IMR-90 (cell line): ENCODE data around the gene ANKRD33B. TPM values are rescaled to one million over a fixed set of nuclear protein-coding genes. Genes with fewer than 3 reads are reported as not detected.

Experiments
- ATAC-seq: fragments of 200-7000 bp; cut with Tn5 transposase; 2 replicates; pipeline ENCODE4 v1.9.1; 2020; ENCODE audit warnings: low read depth, mild to moderate bottlenecking, moderate library complexity
- BruUV-seq: library from RNA; stranded (reverse); fragments of 400-500 nt; replicated peaks from 2 replicates; lab custom pipeline; 2021; lab: Mats Ljungman, UMichigan
- CTCF ChIA-PET: fragments of 300-600 bp; formaldehyde crosslinking; extraction: SDS; loops from one replicate; lab custom pipeline; 2021; ENCODE audit warnings: antibody characterized with exemption; lab: Yijun Ruan, JAX
- POLR2A ChIA-PET: fragments of 300-600 bp; sonication (Branson Sonifier 250); formaldehyde crosslinking; loops from one replicate; lab custom pipeline; 2022; ENCODE audit warnings: antibody characterized with exemption; ENCODE audit not compliant: unreplicated experiment; lab: Charles Lee
- DNase-seq: peaks from one replicate; pipeline ENCODE4 v3.0.0; 2013
- H2AFZ ChIP-seq: replicated peaks from 2 replicates; pipeline ENCODE3; 2013; ENCODE audit warnings: low read length, mild to moderate bottlenecking; ENCODE audit not compliant: poor library complexity
- H2AK5ac ChIP-seq: 2 replicates; pipeline ENCODE4 v1.6.1; 2013; ENCODE audit warnings: low read depth, low read length, inconsistent platforms
- H2AK9ac ChIP-seq: replicated peaks from 2 replicates; pipeline ENCODE3; 2013; ENCODE audit warnings: mild to moderate bottlenecking, low read depth, low read length, moderate library complexity; ENCODE audit not compliant: poor library complexity
- H2BK120ac ChIP-seq: 2 replicates; pipeline ENCODE4 v1.6.1; 2013; ENCODE audit warnings: low read depth, low read length, inconsistent platforms
- H2BK15ac ChIP-seq: 3 replicates; pipeline ENCODE4 v1.6.1; 2013; ENCODE audit warnings: low read depth, low read length, inconsistent platforms
- H2BK20ac ChIP-seq: 2 replicates; pipeline ENCODE4 v1.6.1; 2013; ENCODE audit warnings: low read depth, mild to moderate bottlenecking, inconsistent platforms, low read length, moderate library complexity
- H2BK5ac ChIP-seq: 2 replicates; pipeline ENCODE4 v1.6.1; 2013; ENCODE audit warnings: mild to moderate bottlenecking, low read depth, low read length, inconsistent platforms; ENCODE audit not compliant: poor library complexity, severe bottlenecking
- H3K14ac ChIP-seq: replicated peaks from 2 replicates; pipeline ENCODE4 v1.6.1; 2013; ENCODE audit warnings: low read depth, low read length, inconsistent platforms
- H3K18ac ChIP-seq: 2 replicates; pipeline ENCODE4 v1.6.1; 2013; ENCODE audit warnings: low read depth, low read length, control low read depth
- H3K23ac ChIP-seq: 2 replicates; pipeline ENCODE4 v1.6.1; 2013; ENCODE audit warnings: low read depth, low read length, inconsistent platforms
- H3K27ac ChIP-seq: 2 replicates; pipeline ENCODE4 v1.5.1; 2013; ENCODE audit warnings: mild to moderate bottlenecking, control low read depth, low read length; ENCODE audit not compliant: insufficient read depth
- H3K27me3 ChIP-seq: 2 replicates; pipeline ENCODE4 v1.6.1; 2013; ENCODE audit warnings: low read length; ENCODE audit not compliant: control insufficient read depth, insufficient read depth
- H3K36me3 ChIP-seq: 2 replicates; pipeline ENCODE4 v1.6.1; 2013; ENCODE audit warnings: low read length, mixed read lengths; ENCODE audit not compliant: control insufficient read depth, insufficient read depth
- H3K4ac ChIP-seq: 2 replicates; pipeline ENCODE4 v1.6.1; 2013; ENCODE audit warnings: low read depth, low read length, inconsistent platforms
- H3K4me1 ChIP-seq: 2 replicates; pipeline ENCODE4 v1.6.1; 2013; ENCODE audit warnings: low read length, mixed read lengths; ENCODE audit not compliant: control insufficient read depth, insufficient read depth
- H3K4me2 ChIP-seq: 2 replicates; pipeline ENCODE4 v1.6.1; 2013; ENCODE audit warnings: low read depth, mild to moderate bottlenecking, control low read depth, low read length, moderate library complexity
- H3K4me3 ChIP-seq: 2 replicates; pipeline ENCODE4 v1.5.1; 2013; ENCODE audit warnings: low read depth, mild to moderate bottlenecking, control low read depth, low read length, moderate library complexity; ENCODE audit not compliant: insufficient read depth
- H3K56ac ChIP-seq: 2 replicates; pipeline ENCODE4 v1.6.1; 2013; ENCODE audit warnings: low read length, inconsistent platforms; ENCODE audit not compliant: insufficient read depth; ENCODE audit errors: extremely low read depth
- H3K79me1 ChIP-seq, 2 experiments: 2 replicates each; pipeline ENCODE4 v1.6.1; 2013; ENCODE audit warnings: low read length in 2 of 2, inconsistent platforms in 1 of 2, low read depth in 1 of 2
- H3K9ac ChIP-seq: 2 replicates; pipeline ENCODE4 v1.6.1; 2013; ENCODE audit warnings: low read depth, low read length, control low read depth
- H3K9me1 ChIP-seq: 2 replicates; pipeline ENCODE4 v1.6.1; 2013; ENCODE audit warnings: low read length, inconsistent platforms; ENCODE audit not compliant: insufficient read depth
- H3K9me3 ChIP-seq: 2 replicates; pipeline ENCODE4 v1.6.1; 2013; ENCODE audit warnings: low read length; ENCODE audit not compliant: control insufficient read depth, insufficient read depth
- H4K20me1 ChIP-seq: 2 replicates; pipeline ENCODE4 v1.6.1; 2013; ENCODE audit warnings: low read length, inconsistent platforms; ENCODE audit not compliant: insufficient read depth
- H4K5ac ChIP-seq: 2 replicates; pipeline ENCODE4 v1.6.1; 2013; ENCODE audit warnings: mild to moderate bottlenecking, low read depth, low read length, control low read depth
- H4K8ac ChIP-seq, 2 experiments: 2 replicates each; pipeline ENCODE4 v1.6.1; 2013; ENCODE audit warnings: low read depth in 2 of 2, low read length in 2 of 2, control low read depth in 1 of 2, inconsistent platforms in 1 of 2
- H4K91ac ChIP-seq: 2 replicates; pipeline ENCODE4 v1.6.1; 2013; ENCODE audit warnings: low read depth, low read length, inconsistent platforms; ENCODE audit not compliant: insufficient read depth
- MXI1 ChIP-seq: IDR thresholded peaks from 2 replicates; pipeline ENCODE4 v1.6.1; 2012; ENCODE audit warnings: low read depth, mild to moderate bottlenecking, low read length, moderate library complexity, borderline replicate concordance
- USF2 ChIP-seq: fragments of 150-350 bp; IDR thresholded peaks from 2 replicates; pipeline ENCODE4 v1.6.1; 2017; ENCODE audit warnings: mild to moderate bottlenecking, antibody characterized with exemption, low read length, low read depth
- WGBS, 2 experiments: methylation state at CpG; one replicate each; pipeline versions ENCODE4 v1.1.5 to v1.1.7; 2013; ENCODE audit warnings: missing lambda C conversion rate in 2 of 2; ENCODE audit not compliant: insufficient read length in 1 of 2; ENCODE audit errors: extremely low coverage in 2 of 2; 5-methylcytosine and 5-hydroxymethylcytosine counted together
- dilution Hi-C: fragments of 300-500 bp; cut with HindIII; formaldehyde crosslinking; loops from one replicate; pipeline ENCODE4 v1.14.3; 2018; ENCODE audit warnings: low sequenced_read_pairs; ENCODE audit not compliant: unreplicated experiment
- in situ Hi-C: fragments of 300-500 bp; cut with MboI; formaldehyde crosslinking; loops from 3 replicates; pipeline ENCODE4 v1.14.3; 2019; ENCODE audit warnings: low sequenced_read_pairs, inconsistent platforms, mixed read lengths
- intact Hi-C: fragments of 100-400 bp; cut with micrococcal nuclease; formaldehyde crosslinking; loops from 2 replicates; pipeline ENCODE4 v1.10.0; 2022
- polyA plus RNA-seq, 3 experiments: library from polyadenylated mRNA; depleted of rRNA; stranded (reverse); fragments of >200 nt; gene quantifications; 2 replicates each; pipeline ENCODE4 v1.2.3, GENCODE V29; 2012; ENCODE audit warnings: low replicate concordance in 1 of 3
- total RNA-seq: library from RNA; depleted of rRNA; stranded (reverse); fragments of >200 nt; gene quantifications from 2 replicates; pipeline ENCODE4 v1.2.3, GENCODE V29; 2012

ANKRD33B gene
- total and polyA plus RNA-seq, 2 of the 4 experiments (the other 2 are of a cell fraction): 2.5 to 3.3 TPM

GRCh38 chr5:10565785-10566542 lies 2.1 kb downstream of the ANKRD33B start:
- intact Hi-C loops: loop anchor here (5.0 kb wide), 1 partner anchor 46 kb away; no protein-coding TSS in a partner anchor
- Histone ChIP-seq H3K4me3 (peak overlapping the region; percentile 99), H3K9me1 (peaks cover 18% of the 10 kb centered on the region), H4K5ac (peak overlapping the region; percentile 1; the same call in 1 of the 2 replicates), H3K14ac (peak overlapping the region; percentile 64), H4K91ac (peak overlapping the region; percentile 14), H2BK15ac (peak overlapping the region; percentile 9; the same call in 1 of the 3 replicates), H2BK5ac (no peak overlapping the region), H3K4me1 (peaks cover 28% of the 10 kb centered on the region), H4K20me1 (peaks cover 54% of the 10 kb centered on the region; the same call in 1 of the 2 replicates), H2AK9ac (peak overlapping the region; percentile 71), H2AFZ (peak overlapping the region; percentile 62), H3K23ac (peak overlapping the region; percentile 95), H2BK120ac (peak overlapping the region; percentile 56), H3K79me1 (peaks cover 20 to 73% of the 10 kb centered on the region in 2 experiments; a peak in 3 of 4 replicates), H3K9me3 (no peaks in the 10 kb centered on the region), H3K4ac (peak overlapping the region; percentile 81), H3K56ac (no peak overlapping the region), H3K27me3 (no peaks in the 10 kb centered on the region), H3K27ac (peak overlapping the region; percentile 36; the same call in 1 of the 2 replicates), H4K8ac (no peak overlapping the region), H3K9ac (peak overlapping the region; percentile 89), H2BK20ac (no peak overlapping the region), H3K18ac (peak overlapping the region; percentile 7; the same call in 1 of the 2 replicates), H3K4me2 (peak overlapping the region; percentile 82), H2AK5ac (peak overlapping the region; percentile 36; the same call in 1 of the 2 replicates), H3K36me3 (no peaks in the 10 kb centered on the region)
- ChIA-PET POLR2A (no interaction called here), CTCF (interaction anchor here (0.7 kb wide), 1 partner anchor 61 kb away, joined by 3 read pairs; no protein-coding TSS in a partner anchor)
- no peak for DNase-seq
- BruUV-seq: no TSS peak
- WGBS, 2 experiments: 58% methylated on average over 2 of the region's 11 CpGs; no CpG with 5 or more reads in 1 of the 2 experiments
- TF ChIP-seq USF2 (no peak), MXI1 (peak; percentile 24; the same call in 1 of the 2 replicates)
- in situ Hi-C loops: loop anchor here (25.0 kb wide), 1 partner anchor 104 kb away; no protein-coding TSS in a partner anchor
- dilution Hi-C loops: no loop called here
- no peak for ATAC-seq
